GM13976 (cell line): ENCODE results near the gene ZDHHC9.

Source experiments
- DNase-seq: peaks from one replicate; pipeline ENCODE4 v3.0.0; 2012; ENCODE audit warnings: low spot score
- CTCF ChIP-seq: IDR thresholded peaks from 2 replicates; pipeline ENCODE4 v1.5.1; 2012; ENCODE audit warnings: borderline replicate concordance, mild to moderate bottlenecking; ENCODE audit not compliant: insufficient read depth; ENCODE audit errors: extremely low read depth, missing control alignments, control extremely low read depth
- in situ Hi-C: fragments of 300-500 bp; cut with MboI; formaldehyde crosslinking; loops from one replicate; pipeline ENCODE4 v1.12.0; 2022; ENCODE audit warnings: low sequenced_read_pairs, mixed read lengths, inconsistent platforms; ENCODE audit not compliant: unreplicated experiment

Gene ZDHHC9

DNA sequence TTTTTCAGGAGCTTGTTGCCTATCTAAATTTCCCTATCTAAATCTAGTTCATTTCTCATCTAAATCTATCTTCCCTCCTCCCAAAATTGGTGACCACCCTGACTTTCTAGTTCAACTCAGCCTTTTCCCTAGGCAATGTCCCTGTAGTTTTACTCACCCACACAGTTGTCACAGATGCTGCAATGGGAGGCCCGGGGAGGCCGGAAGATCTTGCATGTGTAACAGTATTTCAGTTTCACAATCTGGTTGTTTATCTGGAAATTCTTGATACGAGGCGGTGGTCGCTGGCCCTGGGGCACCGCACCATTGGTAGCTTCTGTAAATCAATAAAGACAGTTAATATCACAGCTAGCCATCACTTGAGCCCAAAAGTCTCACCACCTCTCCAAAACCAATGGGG lies 20.2 kb downstream of the ZDHHC9 start:
- no peak for DNase-seq
- in situ Hi-C loops, result no loop called here
- TF ChIP-seq CTCF, result no peak

DNA sequence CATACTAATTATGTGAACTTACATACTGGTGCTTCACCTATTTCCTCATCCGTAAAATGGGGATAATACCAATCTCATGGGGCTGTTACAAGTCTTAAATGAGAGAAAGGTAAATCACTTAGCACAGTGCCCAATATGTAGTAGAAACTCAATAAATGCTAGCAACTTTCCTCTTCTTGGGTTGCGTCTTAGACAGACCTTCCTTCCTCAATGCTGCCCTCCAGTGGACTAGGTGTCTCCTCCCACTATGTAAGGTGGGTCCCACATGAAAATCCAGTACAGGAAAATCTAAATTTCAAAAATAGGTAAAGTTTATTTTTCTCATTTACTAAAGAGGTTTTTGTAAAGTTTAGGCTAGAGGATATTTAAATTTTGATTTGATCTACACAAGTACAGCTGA lies 20.6 kb downstream of the ZDHHC9 start:
- TF ChIP-seq CTCF, result peak; percentile 42
- in situ Hi-C loops, result no loop called here
- DNase-seq, result peak; percentile 51

DNA sequence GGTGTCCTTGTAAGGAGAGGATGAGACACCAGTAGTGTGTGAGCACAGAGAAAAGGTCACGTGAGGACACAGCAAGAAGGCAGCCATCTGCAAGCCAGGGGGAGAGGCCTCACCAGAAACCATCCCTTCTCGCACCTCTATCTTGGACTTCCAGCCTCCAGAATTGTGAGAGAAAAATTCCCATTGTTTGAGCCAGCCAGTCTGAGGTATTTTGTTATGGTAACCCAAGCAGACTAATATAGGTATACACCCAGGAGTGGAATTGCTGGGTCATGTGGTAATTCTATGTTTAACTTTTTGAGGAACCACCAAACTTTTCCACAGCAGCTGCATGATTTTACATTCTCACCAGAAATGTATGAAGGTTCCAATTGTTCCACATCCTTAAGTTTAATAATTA lies 25.6 kb downstream of the ZDHHC9 start:
- TF ChIP-seq CTCF, result no peak
- DNase-seq, result no peak
- in situ Hi-C loops, result no loop called here

DNA sequence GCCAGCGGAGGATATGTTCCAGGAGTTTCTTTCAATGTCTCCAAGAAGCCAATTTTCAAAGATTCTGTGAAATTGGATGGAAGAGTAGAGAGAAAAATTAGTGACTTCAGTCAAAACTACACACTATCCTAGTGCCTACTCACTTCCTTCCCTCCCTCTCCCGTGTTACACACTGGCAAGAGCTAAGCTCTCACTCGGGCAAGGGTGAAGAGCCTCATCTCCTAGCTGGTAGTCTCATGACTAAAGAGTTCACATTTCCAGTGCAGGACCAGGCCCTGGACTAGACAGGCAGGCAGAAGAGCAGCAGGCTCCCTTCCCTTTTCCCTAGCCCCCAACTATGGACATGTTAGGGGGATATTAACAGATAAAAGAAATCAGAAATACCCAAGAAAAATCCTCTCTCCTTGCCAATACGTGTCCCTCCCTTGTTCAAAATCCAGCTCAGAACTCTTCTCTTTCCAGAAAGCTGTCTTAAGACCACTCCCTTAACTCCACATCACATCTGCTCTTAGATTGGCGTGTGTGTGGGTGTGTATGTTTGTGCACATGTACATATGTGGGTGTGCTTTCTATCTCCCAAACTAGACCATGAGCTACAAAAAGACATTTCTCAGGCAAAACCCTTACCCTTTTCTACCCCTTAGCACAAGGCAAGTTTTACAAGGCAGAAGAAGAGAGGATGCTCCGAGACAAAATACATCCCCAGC lies 29.9 kb downstream of the ZDHHC9 start:
- in situ Hi-C loops, result no loop called here
- no peak for DNase-seq
- TF ChIP-seq CTCF, result no peak

DNA sequence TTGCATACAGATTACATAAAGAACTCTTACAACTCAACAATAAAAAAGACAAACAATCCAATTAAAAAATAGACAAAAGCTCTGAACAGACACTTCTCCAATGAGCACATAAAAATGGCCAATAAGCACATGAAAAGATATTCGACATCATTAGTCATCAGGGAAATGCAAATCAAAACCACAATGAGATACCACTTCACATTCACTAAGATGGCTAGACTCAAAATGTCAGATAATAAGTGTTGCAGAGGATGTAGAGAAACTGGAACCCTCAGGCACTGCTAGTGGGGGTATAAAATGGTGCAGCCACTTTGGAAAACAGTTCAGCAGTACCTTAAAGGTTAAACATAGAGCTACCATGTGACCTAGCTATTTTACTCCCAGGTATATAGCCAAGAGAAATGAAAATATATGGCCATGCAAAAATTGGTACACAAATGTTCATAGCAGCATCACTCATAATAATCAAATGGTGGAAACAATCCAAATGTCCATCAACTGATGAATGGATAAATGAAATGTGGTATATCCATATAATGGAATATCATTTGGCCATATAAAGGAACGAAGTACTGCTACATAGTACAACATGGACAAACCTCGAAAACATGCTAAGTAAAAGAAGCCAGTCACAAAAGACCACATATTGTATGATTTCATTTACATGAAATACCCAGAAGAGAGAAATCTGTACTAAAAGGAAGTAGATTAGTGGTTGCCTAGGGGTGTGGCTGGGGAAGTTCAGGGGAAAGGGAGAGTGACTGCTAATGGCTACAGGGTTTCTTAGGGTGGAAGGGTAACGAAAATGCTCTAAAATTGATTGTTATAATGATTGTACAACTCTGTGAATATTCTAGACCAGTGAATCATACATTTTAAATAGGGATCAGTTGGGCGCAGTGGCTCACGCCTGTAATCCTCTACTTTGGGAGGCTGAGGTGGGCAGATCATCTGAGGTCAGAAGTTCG lies 34.6 kb downstream of the ZDHHC9 start:
- DNase-seq, result no peak
- in situ Hi-C loops, result no loop called here
- TF ChIP-seq CTCF, result no peak

DNA sequence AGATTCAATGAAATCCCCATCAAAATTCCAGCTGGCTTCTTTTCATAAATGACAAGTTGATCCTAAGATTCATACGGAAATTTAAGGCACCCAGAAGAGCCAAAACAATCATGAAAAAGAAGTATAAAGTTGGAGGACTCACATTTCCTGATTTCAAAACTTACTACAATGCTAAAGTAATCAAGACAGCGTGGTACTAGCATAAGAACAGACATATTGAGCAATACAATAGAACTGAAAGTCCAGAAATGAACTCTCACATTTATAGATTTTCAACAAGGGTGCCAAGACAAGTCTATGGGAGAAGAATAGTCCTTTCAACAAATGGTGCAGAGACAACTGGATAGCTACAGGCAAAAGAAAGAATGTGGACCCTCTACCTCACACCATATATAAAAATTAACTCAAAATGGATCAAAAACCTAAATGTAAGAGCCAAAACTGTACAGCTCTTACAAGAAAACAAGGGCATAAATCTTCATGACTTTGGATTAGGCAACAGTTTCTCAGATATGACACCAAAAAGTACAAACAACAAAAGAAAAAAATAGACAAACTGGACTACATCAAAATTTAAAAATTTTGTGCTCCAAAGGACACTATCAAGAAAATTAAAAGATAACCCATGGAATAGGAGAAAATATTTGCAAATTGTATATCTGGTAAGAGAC lies 35.4 kb downstream of the ZDHHC9 start:
- no peak for TF ChIP-seq CTCF
- DNase-seq, result no peak
- in situ Hi-C loops, result no loop called here
